NCI-H345 (cell line): ENCODE measurements around the gene PEX10.

ENCODE experiments used
- DNase-seq: peaks from one replicate; lab custom pipeline; 2025; lab: John Stamatoyannopoulos, UW

PEX10 gene

GRCh38 chr1:2404890-2405511, 7.4 kb downstream of the PEX10 start:
- DNase-seq, result no peak

DNA sequence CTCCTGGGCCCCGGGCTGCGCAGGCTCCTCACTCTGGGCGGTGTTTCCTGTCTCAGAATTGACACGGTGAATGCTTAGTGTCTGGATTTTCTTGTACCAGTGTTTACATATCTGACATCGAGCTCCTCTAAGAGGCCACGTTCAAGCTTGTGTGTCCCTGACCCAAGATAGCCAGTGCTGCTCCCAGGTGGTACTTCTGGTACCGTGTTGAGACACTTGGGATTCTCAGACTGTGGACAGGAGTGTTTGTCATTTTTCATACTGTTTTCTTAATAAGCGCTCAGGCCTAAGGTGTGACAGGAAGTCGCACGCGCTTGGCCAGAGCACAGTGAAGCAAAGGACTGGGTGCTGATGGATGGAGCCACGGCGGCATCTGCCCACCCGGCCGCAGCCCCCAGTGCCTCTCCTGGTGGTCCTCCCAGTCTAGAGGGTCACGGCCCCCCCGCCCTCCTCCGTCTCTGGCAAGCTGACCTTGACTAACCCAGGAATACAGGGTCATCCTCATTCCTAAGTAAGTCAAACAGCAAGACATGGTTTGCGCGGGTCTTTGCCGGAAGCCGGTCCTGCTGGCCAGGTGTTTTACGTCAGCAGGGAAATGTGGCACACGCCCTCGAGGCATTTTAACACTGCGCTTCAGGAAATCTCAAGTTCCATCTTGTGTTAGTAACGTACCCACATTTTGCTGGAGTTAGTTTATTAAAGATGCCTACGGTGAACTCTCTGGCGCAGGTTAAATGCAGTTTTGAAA, 8.0 kb downstream of the PEX10 start:
- no peak for DNase-seq

GRCh38 chr1:2403273-2403672, 9.1 kb downstream of the PEX10 start:
- no peak for DNase-seq

- DNase-seq, result no peak
Measured at GRCh38 chr1:2402420-2402819, 9.9 kb downstream of the PEX10 start.

DNA sequence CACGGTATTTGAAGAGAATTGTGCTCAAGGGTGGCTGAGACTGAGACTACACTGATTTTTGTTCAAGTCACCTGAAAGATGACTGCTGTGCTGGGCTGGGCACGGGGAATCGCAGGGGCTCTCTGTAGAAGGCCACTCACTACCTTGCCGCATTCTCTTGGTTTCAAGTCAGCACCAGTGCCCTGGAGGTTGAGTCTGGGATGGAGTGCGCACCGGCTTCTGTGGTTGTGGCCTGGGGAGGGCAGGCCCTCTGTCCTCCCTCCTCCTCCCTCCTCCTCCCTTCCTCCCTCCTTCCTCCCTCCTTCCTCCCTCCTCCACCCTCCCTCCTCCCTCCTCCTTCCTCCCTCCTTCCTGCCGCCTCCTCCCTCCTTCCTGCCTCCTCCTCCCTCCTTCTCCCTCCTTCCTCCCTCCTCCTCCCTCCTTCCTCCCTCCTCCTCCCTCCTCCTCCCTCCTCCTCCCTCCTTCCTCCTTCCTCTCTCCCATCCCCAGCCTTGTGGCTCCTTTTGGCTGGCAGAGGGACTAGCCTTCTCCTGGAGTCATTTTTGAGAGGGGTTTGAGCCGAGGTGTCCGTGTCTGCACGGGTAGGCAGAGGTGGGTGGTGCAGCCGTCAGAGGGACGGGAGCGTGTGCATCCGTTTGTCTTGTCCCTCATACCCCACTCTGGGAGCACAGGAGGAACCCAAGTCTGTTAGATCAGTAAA, 11.3 kb downstream of the PEX10 start:
- no peak for DNase-seq

GRCh38 chr1:2400576-2400909, 11.8 kb downstream of the PEX10 start:
- no peak for DNase-seq

DNA sequence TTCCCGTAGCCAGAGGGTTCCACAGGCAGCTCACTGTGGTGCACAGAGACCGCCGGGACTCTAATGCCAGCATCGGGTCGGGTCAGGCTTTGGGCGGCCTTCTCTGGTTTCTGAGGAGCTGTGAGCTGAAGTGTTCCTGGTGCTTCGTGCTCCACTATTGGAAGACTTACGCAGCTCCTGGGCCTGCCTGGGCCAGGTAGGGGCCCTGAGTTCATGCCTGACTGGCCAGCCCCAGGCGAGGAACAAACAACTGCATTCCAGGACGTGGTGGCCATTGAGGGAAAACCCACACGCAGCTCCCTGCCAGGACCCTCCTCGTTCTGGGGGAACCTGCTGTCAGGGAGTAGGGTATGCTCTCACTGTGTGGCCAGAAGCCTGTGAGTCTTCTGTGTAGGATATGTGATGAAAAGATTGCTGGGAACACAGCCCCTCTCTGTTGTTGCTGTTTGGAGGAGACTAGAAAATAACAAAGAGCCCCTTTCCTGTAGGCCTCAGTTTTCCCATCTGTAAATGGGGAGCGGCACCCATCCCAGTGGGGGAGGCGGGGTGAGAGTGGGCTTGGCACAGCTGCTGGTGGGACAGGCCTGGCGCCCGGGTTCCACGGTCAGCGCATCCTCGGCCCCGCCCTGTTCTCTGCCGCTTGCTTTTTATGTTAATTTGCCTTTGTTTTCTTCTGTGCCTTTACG, 12.3 kb downstream of the PEX10 start:
- DNase-seq, result no peak

- DNase-seq, result no peak
Measured at GRCh38 chr1:2398871-2399270, 13.5 kb downstream of the PEX10 start.

- no peak for DNase-seq
Measured at GRCh38 chr1:2397007-2397679, 15.2 kb downstream of the PEX10 start.

- DNase-seq, result no peak
Measured at GRCh38 chr1:2396476-2396875, 15.9 kb downstream of the PEX10 start.

DNA sequence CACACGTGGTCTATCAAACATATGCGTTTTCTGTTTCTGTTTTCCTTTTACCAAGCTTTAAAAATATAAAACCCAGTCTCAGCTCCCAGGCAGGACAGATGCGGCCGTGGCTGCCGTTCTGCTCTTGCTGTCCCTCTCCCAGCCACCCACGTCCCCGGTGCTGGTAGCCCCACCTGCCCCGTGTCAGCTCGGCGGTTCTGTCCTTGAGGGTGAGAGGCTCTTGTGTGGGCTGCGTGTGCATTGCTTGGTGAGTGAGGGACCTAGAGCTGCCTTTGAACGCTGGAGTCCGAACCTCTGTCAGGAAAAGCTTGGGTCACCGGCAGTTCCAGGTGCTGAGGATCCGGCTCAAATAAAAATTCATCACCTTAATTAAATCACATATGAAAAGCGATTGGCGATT, 16.3 kb downstream of the PEX10 start:
- no peak for DNase-seq

DNA sequence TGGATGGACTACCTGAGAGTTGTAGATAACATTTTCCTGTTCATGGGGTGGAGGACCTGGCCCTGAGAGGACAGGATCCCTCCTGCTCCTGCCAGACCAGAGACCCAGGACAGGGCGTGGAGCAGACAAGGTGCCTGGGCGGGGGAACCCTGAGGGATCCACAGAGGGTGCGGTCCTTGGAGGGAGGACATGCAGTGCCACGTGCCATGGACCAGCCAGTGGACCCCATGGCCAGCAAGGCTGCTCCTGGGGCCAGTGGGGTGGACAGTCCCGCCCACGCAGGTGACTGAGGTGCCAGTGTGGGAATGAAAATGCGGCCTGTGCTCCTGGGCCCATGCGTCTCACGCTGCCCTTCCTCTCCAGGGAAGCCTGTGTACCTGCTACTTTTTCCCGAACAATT, 17.1 kb downstream of the PEX10 start:
- DNase-seq, result no peak

GRCh38 chr1:2394761-2395160, 17.6 kb downstream of the PEX10 start:
- no peak for DNase-seq

DNA sequence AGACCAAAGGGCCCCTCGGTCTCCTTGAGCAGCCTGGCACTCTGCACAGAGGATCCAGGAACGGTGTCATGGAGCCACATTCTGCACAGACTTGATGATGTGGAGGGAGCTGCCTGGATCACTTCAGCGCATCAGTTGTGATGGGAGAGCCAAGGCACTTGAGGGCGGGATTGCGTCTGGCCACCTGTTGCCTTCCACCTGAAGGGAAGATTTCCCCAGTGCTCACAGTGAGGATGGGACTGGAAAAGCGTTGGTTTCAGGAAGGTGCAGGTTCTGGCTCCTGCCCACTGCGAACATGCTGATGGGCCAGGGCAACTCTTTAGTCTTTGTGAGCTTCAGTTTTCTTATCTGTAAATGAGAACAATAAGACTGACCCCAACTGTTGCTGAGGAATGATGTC, 18.1 kb downstream of the PEX10 start:
- DNase-seq, result no peak

GRCh38 chr1:2393471-2393877, 18.9 kb downstream of the PEX10 start:
- DNase-seq, result no peak

DNA sequence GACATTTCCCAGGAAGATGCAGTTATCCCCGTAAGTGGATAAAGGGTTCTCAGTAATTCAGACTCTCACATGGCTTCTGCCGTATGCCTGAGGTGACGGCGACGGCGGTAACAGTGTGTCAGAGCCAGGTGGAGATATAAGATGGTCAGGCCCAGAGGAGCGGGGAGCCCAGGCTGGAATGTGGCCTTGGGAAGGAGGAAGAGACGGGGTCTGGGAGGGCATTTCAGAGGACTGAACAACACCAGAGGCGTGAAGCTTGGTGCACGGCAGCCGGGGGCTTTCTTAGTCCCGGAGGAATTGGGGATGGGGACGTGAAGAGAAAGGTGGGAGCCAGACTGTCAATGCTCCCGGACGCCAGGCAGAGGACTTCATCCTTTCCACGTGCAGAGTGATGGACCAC, 19.7 kb downstream of the PEX10 start:
- DNase-seq, result no peak

- DNase-seq, result no peak
Measured at GRCh38 chr1:2391931-2392509, 20.3 kb downstream of the PEX10 start.

- peak; percentile 100 for DNase-seq
Measured at GRCh38 chr1:2391041-2391930, 21.1 kb downstream of the PEX10 start, which contains the start of the genes MORN1 and RER1. MORN1 (minus strand) TSS chr1:2391554; CDS start chr1:2391533, 21 bp downstream. RER1 (plus strand) TSS chr1:2391841; CDS start chr1:2395791, 3,950 bp downstream.

DNA sequence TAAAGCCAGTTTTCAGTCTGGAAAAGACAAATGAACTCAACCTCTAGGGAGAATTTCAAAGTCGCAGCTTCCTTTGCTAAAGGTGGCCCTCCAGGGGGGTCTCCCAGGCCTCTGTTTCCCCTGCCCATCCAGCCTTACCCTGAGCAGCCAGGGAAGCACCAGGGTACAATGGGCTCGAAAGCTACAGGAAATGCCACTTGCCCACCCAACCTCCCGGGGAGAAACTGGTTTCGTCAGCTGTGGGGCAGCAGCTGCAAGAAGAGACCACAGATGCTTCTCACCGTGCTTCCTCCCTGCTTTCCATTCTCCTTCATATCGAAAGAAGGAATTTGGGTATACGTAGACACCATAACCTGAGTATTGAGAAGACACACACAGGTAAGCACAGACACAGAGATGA, 22.7 kb downstream of the PEX10 start:
- DNase-seq, result no peak
